Calu3 (cell line): Measurements from ENCODE around the gene TMEM273. TPM values are rescaled to one million over a fixed set of nuclear protein-coding genes. Genes with fewer than 3 reads are reported as not detected.

ENCODE experiments used
- BruUV-seq: library from RNA; stranded (reverse); fragments of 400-500 nt; replicated peaks from 2 replicates; lab custom pipeline; 2021; lab: Mats Ljungman, UMichigan
- CTCF ChIA-PET: fragments of 300-600 bp; sonication (Branson Sonifier 250); formaldehyde crosslinking; loops from one replicate; lab custom pipeline; 2022; ENCODE audit warnings: antibody characterized with exemption; lab: Charles Lee
- DNase-seq: peaks from one replicate; pipeline ENCODE4 v3.0.0; 2022
- H3K27ac Mint-ChIP-seq: one replicate; pipeline ENCODE4 v1.8.0; 2022; ENCODE audit warnings: mixed read lengths; ENCODE audit not compliant: unreplicated experiment
- H3K27me3 Mint-ChIP-seq: one replicate; pipeline ENCODE4 v1.8.0; 2022; ENCODE audit warnings: mixed read lengths; ENCODE audit not compliant: unreplicated experiment
- H3K36me3 Mint-ChIP-seq: one replicate; pipeline ENCODE4 v1.8.0; 2022; ENCODE audit warnings: mild to moderate bottlenecking, moderate library complexity, mixed read lengths; ENCODE audit not compliant: insufficient read depth, unreplicated experiment
- H3K4me1 Mint-ChIP-seq: one replicate; pipeline ENCODE4 v1.8.0; 2022; ENCODE audit warnings: mild to moderate bottlenecking, low read depth, mixed read lengths; ENCODE audit not compliant: unreplicated experiment
- H3K4me3 Mint-ChIP-seq: one replicate; pipeline ENCODE4 v1.8.0; 2022; ENCODE audit warnings: mild to moderate bottlenecking, low read depth, moderate library complexity, mixed read lengths; ENCODE audit not compliant: unreplicated experiment
- H3K9me3 Mint-ChIP-seq: one replicate; pipeline ENCODE4 v1.8.0; 2022; ENCODE audit warnings: low read depth, mixed read lengths; ENCODE audit not compliant: unreplicated experiment
- CTCF ChIP-seq: fragments of 200-600 bp; IDR thresholded peaks from one replicate; pipeline ENCODE4 v1.8.0; 2022; ENCODE audit warnings: antibody characterized with exemption; ENCODE audit not compliant: unreplicated experiment
- intact Hi-C: fragments of 100-400 bp; cut with micrococcal nuclease; formaldehyde crosslinking; loops from one replicate; pipeline ENCODE4 v1.10.0; 2022; ENCODE audit not compliant: unreplicated experiment
- total RNA-seq: library from RNA; stranded (reverse); gene quantifications from 2 replicates; pipeline ENCODE4 v1.2.3, GENCODE V29; 2022

Gene TMEM273
- total RNA-seq, 1 experiment from 2014 or later: not detected

DNA sequence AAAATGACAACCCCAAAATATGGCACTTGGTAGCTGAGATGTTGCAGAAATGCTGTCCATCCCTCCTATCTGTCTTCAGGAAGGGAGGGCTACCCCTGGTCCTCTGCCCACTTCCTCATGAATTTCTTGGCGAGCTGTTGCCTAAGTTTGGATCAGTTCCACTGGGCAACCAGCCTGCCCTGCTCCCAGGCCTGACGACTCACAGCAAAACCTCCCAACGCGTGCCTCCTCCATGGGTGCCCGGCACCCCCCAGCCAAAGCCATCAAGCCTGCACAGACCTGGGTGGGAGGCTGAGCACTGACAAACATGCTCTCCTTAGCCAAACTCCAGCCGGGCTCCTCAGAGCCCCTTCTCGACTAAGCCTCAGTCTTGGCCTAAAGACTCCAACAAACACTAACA, 81.7 kb downstream of the TMEM273 start:
- no peak overlapping the region for H3K4me3 Mint-ChIP-seq
- CTCF ChIA-PET: no interaction called here
- no peaks in the 10 kb centered on the region for H3K36me3 Mint-ChIP-seq
- intact Hi-C loops: no loop called here
- TF ChIP-seq CTCF: no peak
- H3K9me3 Mint-ChIP-seq: no peaks in the 10 kb centered on the region
- no peak overlapping the region for H3K27ac Mint-ChIP-seq
- DNase-seq: no peak
- no TSS peak for BruUV-seq
- H3K4me1 Mint-ChIP-seq: no peaks in the 10 kb centered on the region
- peaks cover 61% of the 10 kb centered on the region for H3K27me3 Mint-ChIP-seq

- Mint-ChIP-seq H3K4me3 (no peak overlapping the region), H3K9me3 (no peaks in the 10 kb centered on the region), H3K27ac (no peak overlapping the region), H3K4me1 (no peaks in the 10 kb centered on the region), H3K36me3 (no peaks in the 10 kb centered on the region), H3K27me3 (peaks cover 49% of the 10 kb centered on the region)
- intact Hi-C loops: no loop called here
- TF ChIP-seq CTCF: no peak
- BruUV-seq: no TSS peak
- CTCF ChIA-PET: no interaction called here
- no peak for DNase-seq
Measured at GRCh38 chr10:49105076-49105475, 83.1 kb downstream of the TMEM273 start.

Other genes with a start within 250 kb of the TMEM273 start
- gene LRRC18, start 248.6 kb downstream of the TMEM273 start, total RNA-seq: not detected in 2 replicates
- not detected in 2 replicates for gene VSTM4, start 72.9 kb downstream of the TMEM273 start, total RNA-seq
- gene FAM170B, start 54.4 kb downstream of the TMEM273 start, total RNA-seq: not detected in 2 replicates
- not detected in 2 replicates for gene C10orf71, start 110.8 kb upstream of the TMEM273 start, total RNA-seq
- not detected in 2 replicates for gene DRGX, start 207.7 kb upstream of the TMEM273 start, total RNA-seq